Glutamatergic neuron (in vitro differentiated cells): Measurements from ENCODE around the gene RABAC1. TPM values are rescaled to one million over a fixed set of nuclear protein-coding genes. Genes with fewer than 3 reads are reported as not detected.

Experiments used
- DNase-seq: peaks from one replicate; pipeline ENCODE4 v3.0.0; 2022
- H3K27ac Mint-ChIP-seq: one replicate; pipeline ENCODE4 v1.8.0; 2020; ENCODE audit warnings: mild to moderate bottlenecking, mixed read lengths, inconsistent platforms; ENCODE audit not compliant: unreplicated experiment
- H3K27me3 Mint-ChIP-seq: one replicate; pipeline ENCODE4 v1.8.0; 2020; ENCODE audit warnings: mild to moderate bottlenecking, moderate library complexity, mixed read lengths, inconsistent platforms; ENCODE audit not compliant: unreplicated experiment
- H3K36me3 Mint-ChIP-seq: one replicate; pipeline ENCODE4 v1.8.0; 2020; ENCODE audit warnings: mild to moderate bottlenecking, mixed read lengths, inconsistent platforms; ENCODE audit not compliant: unreplicated experiment
- H3K4me1 Mint-ChIP-seq: one replicate; pipeline ENCODE4 v1.8.0; 2020; ENCODE audit warnings: mild to moderate bottlenecking, low read depth, mixed read lengths, inconsistent platforms; ENCODE audit not compliant: unreplicated experiment
- H3K4me3 Mint-ChIP-seq: one replicate; pipeline ENCODE4 v1.8.0; 2020; ENCODE audit warnings: mild to moderate bottlenecking, mixed read lengths, inconsistent platforms; ENCODE audit not compliant: unreplicated experiment
- H3K9me3 Mint-ChIP-seq: one replicate; pipeline ENCODE4 v1.8.0; 2020; ENCODE audit warnings: mild to moderate bottlenecking, moderate library complexity, mixed read lengths, inconsistent platforms; ENCODE audit not compliant: unreplicated experiment
- total RNA-seq: library from RNA; stranded (reverse); fragmentation: NEBNext Ultra II Directional; extraction: Animal tissue kit (Norgen Biotek cat#: 25700); gene quantifications from one replicate; pipeline ENCODE4 v1.2.1, GENCODE V29; 2021; ENCODE audit not compliant: unreplicated experiment
- TF ChIP-seq, protein P1 (sequence below): fragments of 200-600 bp; sonication (generic); IDR thresholded peaks from one replicate; pipeline ENCODE4 v1.5.0; 2021; ENCODE audit not compliant: partially characterized antibody, unreplicated experiment

The RABAC1 gene
- total RNA-seq, 1 donor from 2014 or later, result 139 TPM

DNA sequence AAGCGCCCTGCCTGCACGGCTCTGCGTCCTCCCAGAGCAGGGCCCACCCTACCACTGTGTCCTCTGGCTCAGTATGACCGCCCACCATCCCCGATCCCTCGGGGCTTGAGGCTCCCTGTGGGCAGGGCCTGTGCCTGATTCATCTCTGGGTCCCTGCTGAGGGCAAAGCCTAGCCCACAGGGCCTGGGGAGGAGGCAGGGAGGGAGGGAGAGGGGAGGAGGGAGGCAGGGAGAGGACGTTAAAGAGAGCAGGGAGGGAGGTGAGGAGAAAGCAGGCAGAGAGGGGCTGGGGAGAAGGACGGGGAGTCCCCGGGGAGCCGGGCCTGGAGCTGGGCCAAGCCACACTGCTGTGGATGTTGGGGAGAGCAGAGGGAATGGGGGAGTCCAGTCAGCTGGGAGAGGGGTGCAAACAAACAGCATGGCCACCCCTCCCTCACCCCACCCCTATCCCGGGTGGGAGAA, 26.8 kb downstream of the RABAC1 start:
- Mint-ChIP-seq H3K36me3 (no peaks in the 10 kb centered on the region), H3K9me3 (peaks cover 21% of the 10 kb centered on the region), H3K4me3 (peak overlapping the region; percentile 80), H3K27me3 (peaks cover 27% of the 10 kb centered on the region), H3K4me1 (peaks cover 53% of the 10 kb centered on the region), H3K27ac (peak overlapping the region; percentile 94)
- DNase-seq, result peak; percentile 69
- TF ChIP-seq, protein P1, sequence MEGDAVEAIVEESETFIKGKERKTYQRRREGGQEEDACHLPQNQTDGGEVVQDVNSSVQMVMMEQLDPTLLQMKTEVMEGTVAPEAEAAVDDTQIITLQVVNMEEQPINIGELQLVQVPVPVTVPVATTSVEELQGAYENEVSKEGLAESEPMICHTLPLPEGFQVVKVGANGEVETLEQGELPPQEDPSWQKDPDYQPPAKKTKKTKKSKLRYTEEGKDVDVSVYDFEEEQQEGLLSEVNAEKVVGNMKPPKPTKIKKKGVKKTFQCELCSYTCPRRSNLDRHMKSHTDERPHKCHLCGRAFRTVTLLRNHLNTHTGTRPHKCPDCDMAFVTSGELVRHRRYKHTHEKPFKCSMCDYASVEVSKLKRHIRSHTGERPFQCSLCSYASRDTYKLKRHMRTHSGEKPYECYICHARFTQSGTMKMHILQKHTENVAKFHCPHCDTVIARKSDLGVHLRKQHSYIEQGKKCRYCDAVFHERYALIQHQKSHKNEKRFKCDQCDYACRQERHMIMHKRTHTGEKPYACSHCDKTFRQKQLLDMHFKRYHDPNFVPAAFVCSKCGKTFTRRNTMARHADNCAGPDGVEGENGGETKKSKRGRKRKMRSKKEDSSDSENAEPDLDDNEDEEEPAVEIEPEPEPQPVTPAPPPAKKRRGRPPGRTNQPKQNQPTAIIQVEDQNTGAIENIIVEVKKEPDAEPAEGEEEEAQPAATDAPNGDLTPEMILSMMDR, result no peak

DNA sequence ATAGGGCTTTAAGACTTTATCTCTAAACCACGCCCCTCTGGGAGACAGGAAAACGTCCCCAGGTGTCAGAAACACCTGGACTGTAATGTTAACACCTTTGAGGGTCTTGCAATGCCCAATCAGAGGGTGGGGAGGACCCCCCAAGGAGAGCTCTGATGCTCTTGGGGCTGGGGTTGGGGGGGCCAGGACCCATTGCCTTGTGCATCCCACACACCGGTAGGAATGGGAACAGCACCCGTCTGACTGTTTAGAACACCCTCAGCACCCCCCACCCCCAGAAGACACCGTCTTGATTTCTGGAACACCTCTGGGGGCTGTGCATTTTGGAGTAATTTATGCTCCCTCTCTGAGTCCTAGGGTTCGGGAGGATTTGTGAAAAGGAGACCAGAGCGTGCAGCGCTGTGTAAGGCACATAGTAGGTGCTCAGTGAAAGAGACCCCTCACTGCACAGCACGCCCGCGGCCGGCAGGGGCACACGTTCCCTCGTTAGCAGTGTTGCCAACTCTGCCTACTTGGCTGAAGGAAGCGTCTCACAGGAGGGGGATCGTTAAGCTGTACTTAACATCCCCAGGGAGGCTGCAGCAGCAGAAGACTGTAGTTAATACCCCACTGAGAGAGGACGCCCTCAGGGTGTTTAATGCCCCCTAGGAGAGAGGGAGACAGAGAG, 28.1 kb downstream of the RABAC1 start:
- Mint-ChIP-seq H3K27me3 (peaks cover 24% of the 10 kb centered on the region), H3K9me3 (peaks cover 21% of the 10 kb centered on the region), H3K4me1 (peaks cover 45% of the 10 kb centered on the region), H3K36me3 (no peaks in the 10 kb centered on the region), H3K27ac (no peak overlapping the region), H3K4me3 (no peak overlapping the region)
- peak; percentile 42 for DNase-seq
- TF ChIP-seq, protein P1, result peak; percentile 62

DNA sequence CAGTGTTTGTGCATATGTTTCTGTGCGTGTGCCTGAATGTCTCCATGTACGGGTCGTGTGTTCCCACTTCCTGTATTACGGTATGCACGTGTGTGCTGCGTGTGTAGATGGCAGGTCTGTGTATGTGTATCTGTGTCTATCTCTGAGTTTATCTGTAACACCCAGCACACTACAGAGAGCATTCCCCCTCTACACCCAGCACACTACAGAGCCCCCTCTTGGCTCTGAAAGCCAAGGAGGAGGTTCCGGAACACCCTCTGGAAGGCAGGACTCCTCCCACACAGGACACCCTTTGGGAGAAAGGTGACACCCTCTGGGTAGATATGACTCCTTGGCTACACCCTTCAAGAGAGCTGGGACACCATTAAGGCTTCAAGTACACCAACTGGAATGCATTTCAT, 28.8 kb downstream of the RABAC1 start:
- H3K27me3 Mint-ChIP-seq, result peaks cover 23% of the 10 kb centered on the region
- peaks cover 20% of the 10 kb centered on the region for H3K9me3 Mint-ChIP-seq
- TF ChIP-seq, protein P1, result no peak
- peaks cover 43% of the 10 kb centered on the region for H3K4me1 Mint-ChIP-seq
- H3K36me3 Mint-ChIP-seq, result no peaks in the 10 kb centered on the region
- H3K27ac Mint-ChIP-seq, result no peak overlapping the region
- no peak for DNase-seq
- no peak overlapping the region for H3K4me3 Mint-ChIP-seq

DNA sequence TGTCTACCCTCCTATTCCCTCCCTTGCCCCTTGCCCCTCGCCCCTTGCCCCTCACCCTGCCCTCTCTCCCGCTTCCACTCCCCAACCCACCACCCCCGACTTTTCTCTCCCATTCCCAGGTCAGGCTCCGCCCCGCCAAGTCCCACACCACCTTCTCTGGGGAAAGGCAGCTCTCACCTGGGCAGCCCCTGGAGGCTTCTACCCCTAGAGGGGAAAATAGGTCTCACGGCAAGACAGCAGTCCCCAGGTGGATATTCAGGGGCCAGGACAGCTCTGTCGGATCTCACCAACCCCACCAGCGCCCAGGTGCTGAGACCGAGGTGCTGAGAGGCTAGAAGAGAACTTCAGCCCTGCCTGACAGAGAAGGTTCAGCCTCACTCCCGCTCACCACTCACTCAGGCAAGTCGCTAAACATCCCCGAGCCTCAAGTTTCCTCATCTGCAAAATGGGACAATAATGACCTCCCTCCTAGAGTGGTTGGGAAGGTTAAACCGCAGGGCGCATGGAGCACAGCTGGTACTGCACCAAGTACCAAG, 29.5 kb downstream of the RABAC1 start:
- H3K27ac Mint-ChIP-seq, result no peak overlapping the region
- peak overlapping the region; percentile 78 for H3K4me3 Mint-ChIP-seq
- H3K36me3 Mint-ChIP-seq, result no peaks in the 10 kb centered on the region
- peaks cover 36% of the 10 kb centered on the region for H3K4me1 Mint-ChIP-seq
- peaks cover 20% of the 10 kb centered on the region for H3K27me3 Mint-ChIP-seq
- TF ChIP-seq, protein P1, result no peak
- peaks cover 17% of the 10 kb centered on the region for H3K9me3 Mint-ChIP-seq
- DNase-seq, result no peak
